GM19438 (cell line): ENCODE measurements around the gene THSD4.

Experiments
- ATAC-seq: cut with Tn5 transposase; IDR thresholded peaks from one replicate; pipeline ENCODE4 v1.9.1; 2021; ENCODE audit warnings: low read depth; ENCODE audit not compliant: unreplicated experiment

THSD4 gene

DNA sequence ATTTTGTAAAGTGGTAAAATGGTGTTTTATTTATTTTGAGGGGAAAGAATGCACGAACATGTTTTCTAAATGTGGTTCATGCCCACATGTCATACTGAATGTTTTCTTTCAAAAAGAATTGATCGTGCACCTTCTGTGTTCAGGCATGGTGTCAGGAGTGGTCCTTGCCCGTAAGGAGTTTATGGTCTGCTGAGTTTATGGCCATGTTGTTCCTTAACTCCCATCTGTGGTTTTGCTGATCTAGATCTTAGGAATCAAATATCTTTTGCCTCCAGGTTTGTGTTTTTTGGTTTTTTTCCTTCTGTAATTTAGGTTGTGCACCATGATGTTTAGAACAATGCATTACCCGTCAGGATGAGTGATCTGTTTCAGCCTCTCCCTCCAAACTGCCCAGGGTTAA is 390.7 kb downstream of the THSD4 start:
- ATAC-seq: no peak

DNA sequence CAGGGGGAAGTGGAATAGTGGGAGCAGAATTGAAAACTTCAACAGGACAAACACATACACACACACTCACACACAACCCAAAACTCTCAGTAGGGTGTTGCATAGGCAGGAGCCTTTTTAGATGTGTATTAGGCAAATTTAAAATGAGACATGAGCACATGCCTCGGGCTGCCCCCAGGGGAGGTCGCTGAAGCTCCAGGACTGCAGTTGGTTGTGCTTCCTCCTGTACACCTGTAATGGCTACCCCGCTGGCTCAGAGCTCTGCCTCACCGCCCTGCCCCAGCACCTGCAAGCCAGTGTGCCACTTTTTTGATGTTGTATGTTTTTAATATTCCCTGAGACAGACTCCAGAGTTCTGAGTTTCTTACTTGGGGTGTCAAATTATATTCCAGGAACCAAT is 391.7 kb downstream of the THSD4 start:
- ATAC-seq: no peak

DNA sequence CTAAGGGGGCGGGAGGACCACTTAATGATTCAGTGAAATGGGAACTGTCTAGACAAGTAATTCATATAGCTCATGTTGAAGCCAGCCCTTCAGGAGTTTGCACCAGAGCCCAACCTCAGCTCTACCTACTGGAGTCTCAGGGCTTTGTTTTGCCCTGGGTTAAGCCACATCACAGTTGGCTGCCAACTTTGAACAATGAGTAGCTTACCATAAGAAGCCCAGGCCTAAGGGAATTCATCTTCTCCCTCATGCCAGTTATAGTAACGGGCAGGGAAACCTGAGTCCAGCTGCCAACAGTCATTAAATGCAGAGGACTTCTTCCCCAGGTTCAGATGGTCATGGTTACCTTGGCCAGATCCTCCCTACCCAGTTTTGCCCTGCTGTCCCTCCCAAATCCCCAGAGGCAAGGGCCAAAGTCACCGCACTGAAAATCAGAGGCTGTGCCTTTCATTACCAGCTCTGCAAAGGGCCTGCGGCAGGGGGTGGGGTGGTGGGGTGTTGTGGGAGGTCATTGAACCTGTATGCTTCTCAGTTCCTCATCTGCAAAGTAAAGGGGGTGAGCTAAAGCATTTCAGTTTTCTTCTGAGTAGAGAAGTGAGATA is 392.9 kb downstream of the THSD4 start:
- no peak for ATAC-seq

- ATAC-seq: no peak
Measured at GRCh38 chr15:71509139-71509538, 393.9 kb downstream of the THSD4 start.

GRCh38 chr15:71510763-71511162 is 395.5 kb downstream of the THSD4 start:
- no peak for ATAC-seq

DNA sequence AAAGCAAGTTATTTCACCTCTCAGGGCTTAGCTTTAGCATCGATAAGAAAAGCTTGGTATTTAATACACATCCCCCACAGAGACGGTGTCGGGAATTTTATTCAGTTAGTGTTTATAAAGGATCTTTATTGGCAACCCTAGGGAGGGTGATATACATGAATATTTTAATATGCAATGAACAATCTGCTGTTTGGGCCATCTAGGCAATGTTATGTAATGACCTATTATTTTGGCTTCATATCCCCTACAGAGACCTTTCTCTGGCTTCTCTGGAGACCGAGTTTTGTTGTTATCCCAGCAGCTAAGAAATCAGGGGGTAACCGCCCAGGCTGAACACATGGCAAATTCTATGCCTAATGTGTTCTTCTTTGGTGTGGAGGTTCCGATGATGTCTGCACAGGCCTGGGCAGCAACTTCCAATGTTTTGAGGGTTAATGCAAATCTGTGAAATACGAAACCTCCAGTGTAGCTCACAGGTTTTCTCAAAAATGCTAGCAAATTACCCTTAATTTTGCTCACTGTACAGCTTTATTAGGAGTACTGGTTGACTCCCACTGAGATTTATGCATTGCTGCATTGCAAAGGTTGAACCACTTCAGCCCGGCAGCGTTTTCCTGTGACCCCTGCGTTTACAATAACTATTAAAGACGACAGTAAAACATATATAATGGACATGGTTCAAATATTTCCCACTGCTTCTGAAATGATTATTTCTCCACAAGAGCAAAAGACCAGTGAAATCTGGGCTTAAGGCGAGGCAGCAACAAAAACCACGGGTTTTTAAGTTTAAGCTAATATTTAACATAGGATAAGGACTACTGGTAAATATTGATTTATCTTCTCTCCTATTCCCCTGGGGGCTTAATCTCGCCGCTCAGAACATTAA is 396.8 kb downstream of the THSD4 start:
- ATAC-seq: no peak

DNA sequence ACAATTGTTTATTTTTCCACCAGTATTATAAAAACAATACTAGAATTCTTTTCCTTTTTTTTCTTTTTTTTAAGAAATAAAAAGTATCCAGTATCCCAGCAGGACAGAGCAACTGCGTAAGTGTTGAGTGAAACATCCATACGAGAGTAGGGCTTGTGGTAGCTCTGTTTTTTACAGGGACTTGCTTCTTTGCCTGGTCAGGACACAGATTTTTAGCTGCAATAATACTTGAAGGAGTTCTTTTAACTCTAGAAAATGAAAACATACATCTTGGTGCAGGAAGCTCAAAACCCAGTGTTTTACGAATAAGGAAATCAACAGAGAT is 397.4 kb downstream of the THSD4 start:
- no peak for ATAC-seq

GRCh38 chr15:71515375-71516186 is 400.3 kb downstream of the THSD4 start:
- ATAC-seq: no peak

GRCh38 chr15:71517751-71518150 is 402.5 kb downstream of the THSD4 start:
- ATAC-seq: no peak

DNA sequence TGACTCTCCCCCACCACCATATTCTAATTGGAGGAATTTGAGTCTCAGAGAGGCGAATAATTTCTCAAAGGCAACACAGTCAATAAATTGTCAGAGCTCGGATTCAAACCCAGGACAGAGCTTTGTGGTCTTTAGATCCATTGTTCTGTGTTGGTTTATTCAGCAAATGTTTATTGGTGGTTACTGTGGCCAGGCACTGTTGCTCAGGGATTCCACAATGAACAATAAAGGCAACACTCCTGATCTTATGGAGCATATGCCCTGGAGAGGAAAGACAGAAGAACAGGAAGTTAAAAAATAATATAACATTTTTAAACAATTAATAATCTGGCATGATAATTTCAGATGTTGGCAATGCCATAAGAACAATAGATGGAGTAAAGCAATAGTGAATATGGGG is 403.4 kb downstream of the THSD4 start:
- ATAC-seq: no peak

DNA sequence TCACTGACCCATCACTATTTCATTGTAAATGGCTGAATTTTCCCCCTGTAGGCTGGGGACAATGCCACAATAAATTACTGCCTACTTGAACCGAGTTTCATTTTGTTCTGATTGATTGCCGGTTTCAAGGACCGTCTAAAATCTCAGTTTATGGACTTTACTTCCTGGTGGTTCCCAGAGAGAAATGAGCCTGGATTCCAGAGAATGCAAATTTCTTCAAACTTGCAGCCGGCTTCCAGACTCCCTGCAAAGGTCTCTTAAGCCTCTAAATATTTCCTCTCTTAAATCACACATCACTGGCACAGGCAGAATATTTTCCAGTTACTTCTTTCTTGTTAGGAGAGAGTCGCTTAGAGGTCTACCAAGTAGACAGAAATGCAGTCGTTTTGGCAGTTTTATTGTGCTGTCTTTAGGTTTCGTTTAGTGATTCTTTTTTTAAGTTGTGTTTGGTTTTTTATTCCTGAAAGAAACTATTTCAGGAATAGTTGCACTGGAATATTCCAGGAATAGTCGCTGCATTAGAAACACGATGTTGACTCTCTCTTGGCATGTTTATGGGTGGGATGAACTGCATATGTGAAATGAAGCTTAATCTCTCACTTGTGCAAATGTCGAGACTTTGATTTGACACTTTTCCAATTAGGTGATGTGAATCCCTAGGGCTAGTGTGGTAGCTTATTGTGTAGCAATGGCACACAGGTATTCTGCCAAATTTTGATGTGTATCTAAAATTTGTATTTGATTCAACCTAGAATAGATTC is 411.0 kb downstream of the THSD4 start:
- ATAC-seq: no peak

DNA sequence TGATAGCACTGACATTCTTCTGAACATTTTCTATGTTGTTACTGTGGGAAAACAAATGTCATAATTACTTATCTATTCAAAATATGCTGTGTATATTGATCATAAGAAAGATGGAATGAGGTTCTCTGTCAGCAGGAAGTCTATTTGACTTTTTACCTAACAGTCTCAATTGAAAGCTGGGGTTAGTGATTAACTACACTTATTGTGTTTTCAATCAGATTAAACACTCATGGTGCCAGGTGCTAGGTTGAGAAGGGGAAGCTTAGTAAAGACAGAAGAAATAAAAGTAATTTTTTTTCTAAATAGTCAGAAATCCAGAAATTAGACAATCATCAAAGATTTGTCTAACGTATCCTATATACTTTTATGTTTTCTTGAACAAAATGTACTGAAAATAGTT is 414.1 kb downstream of the THSD4 start:
- ATAC-seq: no peak

GRCh38 chr15:71530116-71530515 is 414.8 kb downstream of the THSD4 start:
- no peak for ATAC-seq

- no peak for ATAC-seq
Measured at GRCh38 chr15:71532994-71533393, 417.7 kb downstream of the THSD4 start.

DNA sequence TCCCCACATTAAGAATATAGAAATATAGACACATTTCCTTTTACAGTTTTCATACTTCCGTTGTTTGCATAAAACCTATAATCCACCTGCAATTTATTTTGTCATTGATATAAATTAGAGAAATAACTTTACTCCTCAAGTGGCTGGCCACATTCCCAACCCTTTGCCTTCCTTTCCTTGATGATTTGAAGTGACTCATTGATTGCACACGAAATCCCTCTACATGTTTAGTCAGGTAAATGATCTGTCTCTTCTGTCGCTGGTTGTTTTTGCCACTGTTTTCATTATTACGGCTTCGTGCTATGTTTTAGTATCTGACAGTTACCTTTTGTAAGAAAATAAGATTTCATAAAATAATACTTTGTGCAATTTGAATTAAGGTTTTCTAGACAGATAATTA is 422.9 kb downstream of the THSD4 start:
- no peak for ATAC-seq

DNA sequence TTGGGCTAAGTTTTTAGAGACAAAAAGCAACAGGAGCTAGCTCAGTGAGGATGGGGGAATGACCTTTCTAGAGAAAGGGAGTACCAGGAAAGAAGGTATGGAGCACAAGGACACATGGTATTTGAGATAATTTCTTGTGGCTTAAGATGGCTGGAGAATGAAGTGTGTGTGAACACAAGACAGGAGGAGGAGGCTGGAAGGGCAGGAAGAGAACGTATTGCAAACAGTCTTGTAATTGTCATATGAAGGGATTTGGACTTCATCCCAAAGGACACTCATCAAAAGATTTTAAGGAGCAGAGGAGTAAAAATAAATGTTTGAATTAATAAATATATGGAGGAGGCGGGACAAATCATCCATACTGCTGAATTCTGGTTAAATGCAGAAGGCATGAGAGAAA is 426.5 kb downstream of the THSD4 start:
- no peak for ATAC-seq

GRCh38 chr15:71542836-71543235 is 427.6 kb downstream of the THSD4 start:
- no peak for ATAC-seq

DNA sequence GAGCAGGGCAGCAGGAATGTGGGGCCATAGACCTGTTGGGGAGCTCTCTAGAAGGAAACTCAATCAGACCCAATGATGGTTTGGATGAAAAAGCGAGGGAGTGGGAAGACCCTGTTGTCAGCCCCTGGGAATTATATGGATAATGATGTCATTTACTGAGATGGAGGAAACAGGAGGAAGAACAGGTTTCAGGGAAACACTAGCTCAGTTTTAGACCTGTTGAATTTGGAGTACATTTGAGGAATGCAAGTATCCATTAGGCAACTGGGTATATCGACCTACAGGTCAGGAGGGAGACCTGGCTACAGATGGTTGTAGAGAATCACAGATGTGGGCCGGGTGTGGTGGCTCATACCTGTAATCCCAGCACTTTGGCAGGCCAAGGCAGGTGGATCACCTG is 428.1 kb downstream of the THSD4 start:
- no peak for ATAC-seq

DNA sequence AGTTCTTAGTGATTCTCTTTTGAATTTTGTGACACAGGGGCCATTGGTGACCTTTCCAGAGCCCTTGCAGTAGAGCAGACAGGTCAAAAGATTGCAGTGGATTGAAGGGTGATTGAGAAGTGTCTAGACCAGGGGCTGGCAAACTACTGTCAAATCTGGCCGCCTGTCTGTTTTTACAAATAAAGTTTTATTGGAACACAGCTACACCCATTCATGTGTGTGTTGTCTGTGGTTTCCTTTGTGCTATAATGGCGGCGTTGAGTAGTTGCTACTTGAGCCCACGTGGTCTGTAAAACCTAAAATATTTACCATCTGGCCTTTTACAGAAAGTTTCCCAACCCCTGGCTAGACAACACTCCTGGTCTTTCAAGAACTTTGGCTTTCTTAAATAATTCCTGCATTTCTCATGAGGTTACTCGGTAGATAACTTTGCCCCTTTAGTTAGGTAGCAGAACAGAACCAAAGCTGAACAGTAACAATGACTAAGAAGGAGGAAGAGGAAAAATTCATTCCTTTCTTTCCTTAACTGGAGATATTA is 430.0 kb downstream of the THSD4 start:
- ATAC-seq: no peak

DNA sequence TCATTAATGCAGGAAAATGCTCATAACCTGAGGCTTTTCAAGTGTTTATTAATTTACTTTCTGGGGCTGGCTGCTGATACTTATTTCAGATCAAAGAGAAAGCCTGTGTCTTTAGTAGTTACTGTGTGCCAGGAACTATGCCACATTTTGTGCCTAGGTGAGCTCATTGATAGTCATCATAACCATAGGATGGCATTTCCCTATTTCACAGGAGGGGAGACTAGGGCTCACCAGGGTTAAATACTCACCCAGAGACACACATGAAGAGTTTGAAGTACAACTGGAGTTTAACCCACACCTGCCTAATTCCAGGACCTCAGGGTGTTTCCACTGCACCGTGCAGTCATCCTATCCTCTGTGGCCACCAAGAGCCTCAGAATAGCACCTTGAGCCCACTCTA is 430.7 kb downstream of the THSD4 start:
- ATAC-seq: no peak

- ATAC-seq: no peak
Measured at GRCh38 chr15:71547011-71547410, 431.7 kb downstream of the THSD4 start.
